Measurements from ENCODE around the gene APCDD1.

Gene APCDD1

DNA sequence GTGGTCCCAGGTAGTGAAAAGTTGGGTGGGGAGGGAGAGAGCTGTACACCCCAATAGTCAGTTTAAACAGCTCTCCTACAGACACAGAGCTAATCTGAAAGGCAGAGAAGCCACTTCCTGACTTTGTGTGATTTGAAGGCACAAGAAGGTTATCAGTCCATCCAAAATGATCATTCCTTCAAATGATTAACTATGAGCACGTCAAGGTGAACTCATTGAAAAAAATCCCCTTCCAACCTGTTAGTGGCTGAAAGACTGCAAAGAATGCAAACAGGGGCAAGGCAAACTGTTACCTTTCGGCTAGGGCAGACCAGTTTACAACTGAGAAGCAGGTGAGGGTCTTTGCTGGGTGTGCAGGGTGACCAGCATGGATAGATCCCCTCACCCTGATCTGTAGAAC is 22.8 kb upstream of the APCDD1 start:
- no peaks in the 10 kb centered on the region for H3K9me3 ChIP-seq (ENCODE audit: control insufficient read depth, insufficient read depth, low read length)
- H3K79me2 ChIP-seq (ENCODE audit: control insufficient read depth, low read length): no peaks in the 10 kb centered on the region
- no peaks in the 10 kb centered on the region for H3K9me2 ChIP-seq (replicated peaks; ENCODE audit: control insufficient read depth, low read length)
- H3K4me2 ChIP-seq (ENCODE audit: low read length): no peak overlapping the region
- H4K20me1 ChIP-seq (ENCODE audit: control insufficient read depth, insufficient read depth, low read depth, low read length): no peaks in the 10 kb centered on the region
- TF ChIP-seq, protein P1, sequence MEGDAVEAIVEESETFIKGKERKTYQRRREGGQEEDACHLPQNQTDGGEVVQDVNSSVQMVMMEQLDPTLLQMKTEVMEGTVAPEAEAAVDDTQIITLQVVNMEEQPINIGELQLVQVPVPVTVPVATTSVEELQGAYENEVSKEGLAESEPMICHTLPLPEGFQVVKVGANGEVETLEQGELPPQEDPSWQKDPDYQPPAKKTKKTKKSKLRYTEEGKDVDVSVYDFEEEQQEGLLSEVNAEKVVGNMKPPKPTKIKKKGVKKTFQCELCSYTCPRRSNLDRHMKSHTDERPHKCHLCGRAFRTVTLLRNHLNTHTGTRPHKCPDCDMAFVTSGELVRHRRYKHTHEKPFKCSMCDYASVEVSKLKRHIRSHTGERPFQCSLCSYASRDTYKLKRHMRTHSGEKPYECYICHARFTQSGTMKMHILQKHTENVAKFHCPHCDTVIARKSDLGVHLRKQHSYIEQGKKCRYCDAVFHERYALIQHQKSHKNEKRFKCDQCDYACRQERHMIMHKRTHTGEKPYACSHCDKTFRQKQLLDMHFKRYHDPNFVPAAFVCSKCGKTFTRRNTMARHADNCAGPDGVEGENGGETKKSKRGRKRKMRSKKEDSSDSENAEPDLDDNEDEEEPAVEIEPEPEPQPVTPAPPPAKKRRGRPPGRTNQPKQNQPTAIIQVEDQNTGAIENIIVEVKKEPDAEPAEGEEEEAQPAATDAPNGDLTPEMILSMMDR (IDR thresholded peaks at IDR 0.05; ENCODE audit: low read depth, low read length, poor library complexity, severe bottlenecking): no peak
- TF ChIP-seq EZH2phosphoT487 (IDR thresholded peaks at IDR 0.05; ENCODE audit: borderline replicate concordance, low read length): no peak
- H3K36me3 ChIP-seq (ENCODE audit: control insufficient read depth, low read length): no peaks in the 10 kb centered on the region
- no peaks in the 10 kb centered on the region for H3F3A ChIP-seq (ENCODE audit: control insufficient read depth, insufficient read depth)
- no peaks in the 10 kb centered on the region for H3K4me1 ChIP-seq (ENCODE audit: control insufficient read depth, low read length)
- no peak overlapping the region for H3K4me3 ChIP-seq (ENCODE audit: low read length)
- no peak overlapping the region for H3K27ac ChIP-seq (ENCODE audit: low read depth, low read length)
- no peaks in the 10 kb centered on the region for H3K27me3 ChIP-seq (ENCODE audit: control insufficient read depth, low read length)

DNA sequence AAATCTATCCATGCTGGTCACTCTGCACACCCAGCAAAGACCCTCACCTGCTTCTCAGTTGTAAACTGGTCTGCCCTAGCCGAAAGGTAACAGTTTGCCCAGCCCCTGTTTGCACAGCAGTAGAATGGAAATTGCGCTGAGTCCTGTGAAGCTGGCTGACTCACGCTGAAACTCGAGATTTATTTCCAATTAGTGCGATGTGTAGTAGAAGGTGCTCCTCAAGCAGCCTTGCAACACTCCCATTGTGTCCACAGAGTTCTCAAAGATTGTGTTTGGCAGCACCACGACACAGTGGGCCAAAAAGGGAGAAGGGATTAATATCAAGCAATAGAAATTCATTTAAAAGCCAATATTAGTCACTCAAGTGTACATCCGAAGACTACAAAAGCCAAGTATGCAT is 21.7 kb upstream of the APCDD1 start:
- Histone ChIP-seq H3K4me3 (ENCODE audit: low read length) (no peak overlapping the region), H3K4me2 (ENCODE audit: low read length) (no peak overlapping the region), H3K27ac (ENCODE audit: low read depth, low read length) (no peak overlapping the region), H3K9me3 (ENCODE audit: control insufficient read depth, insufficient read depth, low read length) (no peaks in the 10 kb centered on the region), H4K20me1 (ENCODE audit: control insufficient read depth, insufficient read depth, low read depth, low read length) (no peaks in the 10 kb centered on the region), H3K9me2 (replicated peaks; ENCODE audit: control insufficient read depth, low read length) (no peaks in the 10 kb centered on the region), H3F3A (ENCODE audit: control insufficient read depth, insufficient read depth) (no peaks in the 10 kb centered on the region), H3K36me3 (ENCODE audit: control insufficient read depth, low read length) (no peaks in the 10 kb centered on the region), H3K27me3 (ENCODE audit: control insufficient read depth, low read length) (no peaks in the 10 kb centered on the region), H3K79me2 (ENCODE audit: control insufficient read depth, low read length) (no peaks in the 10 kb centered on the region), H3K4me1 (ENCODE audit: control insufficient read depth, low read length) (no peaks in the 10 kb centered on the region)
- TF ChIP-seq, protein P1 (IDR thresholded peaks at IDR 0.05; ENCODE audit: low read depth, low read length, poor library complexity, severe bottlenecking): no peak
- TF ChIP-seq EZH2phosphoT487 (IDR thresholded peaks at IDR 0.05; ENCODE audit: borderline replicate concordance, low read length): no peak

DNA sequence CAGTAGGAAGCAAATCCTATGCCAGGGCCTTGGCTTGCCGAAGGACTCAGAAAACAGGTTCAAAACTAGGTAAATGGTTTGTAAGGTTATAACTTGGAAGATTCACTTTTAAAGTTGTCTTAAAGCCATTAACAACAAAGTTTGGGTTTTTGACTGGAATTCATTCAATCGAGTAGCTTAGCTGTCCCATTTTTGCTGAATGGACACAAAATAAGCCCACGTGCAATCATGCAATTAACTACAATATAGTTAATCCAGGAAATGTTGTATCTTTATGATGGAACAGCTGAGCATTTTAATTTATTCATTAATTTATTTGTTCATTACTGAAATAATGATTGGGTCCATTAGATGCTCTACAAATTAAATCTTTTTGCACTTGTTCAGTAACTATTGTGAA is 18.3 kb upstream of the APCDD1 start:
- peaks cover 6% of the 10 kb centered on the region for H3K4me1 ChIP-seq (ENCODE audit: control insufficient read depth, low read length)
- TF ChIP-seq, protein P1 (IDR thresholded peaks at IDR 0.05; ENCODE audit: low read depth, low read length, poor library complexity, severe bottlenecking): no peak
- no peak for TF ChIP-seq EZH2phosphoT487 (IDR thresholded peaks at IDR 0.05; ENCODE audit: borderline replicate concordance, low read length)

More for the DNA sequence above, 18.3 kb upstream of the APCDD1 start:
- Histone ChIP-seq H3K9me3 (ENCODE audit: control insufficient read depth, insufficient read depth, low read length) (no peaks in the 10 kb centered on the region), H3K4me3 (ENCODE audit: low read length) (no peak overlapping the region), H3K79me2 (ENCODE audit: control insufficient read depth, low read length) (no peaks in the 10 kb centered on the region), H3K27me3 (ENCODE audit: control insufficient read depth, low read length) (no peaks in the 10 kb centered on the region), H3K36me3 (ENCODE audit: control insufficient read depth, low read length) (no peaks in the 10 kb centered on the region), H3K4me2 (ENCODE audit: low read length) (no peak overlapping the region), H3K27ac (ENCODE audit: low read depth, low read length) (no peak overlapping the region), H3F3A (ENCODE audit: control insufficient read depth, insufficient read depth) (no peaks in the 10 kb centered on the region; the same call in 1 of the 2 replicates), H4K20me1 (ENCODE audit: control insufficient read depth, insufficient read depth, low read depth, low read length) (no peaks in the 10 kb centered on the region), H3K9me2 (replicated peaks; ENCODE audit: control insufficient read depth, low read length) (no peaks in the 10 kb centered on the region)
